ENCODE results near the gene SSNA1.

DNA sequence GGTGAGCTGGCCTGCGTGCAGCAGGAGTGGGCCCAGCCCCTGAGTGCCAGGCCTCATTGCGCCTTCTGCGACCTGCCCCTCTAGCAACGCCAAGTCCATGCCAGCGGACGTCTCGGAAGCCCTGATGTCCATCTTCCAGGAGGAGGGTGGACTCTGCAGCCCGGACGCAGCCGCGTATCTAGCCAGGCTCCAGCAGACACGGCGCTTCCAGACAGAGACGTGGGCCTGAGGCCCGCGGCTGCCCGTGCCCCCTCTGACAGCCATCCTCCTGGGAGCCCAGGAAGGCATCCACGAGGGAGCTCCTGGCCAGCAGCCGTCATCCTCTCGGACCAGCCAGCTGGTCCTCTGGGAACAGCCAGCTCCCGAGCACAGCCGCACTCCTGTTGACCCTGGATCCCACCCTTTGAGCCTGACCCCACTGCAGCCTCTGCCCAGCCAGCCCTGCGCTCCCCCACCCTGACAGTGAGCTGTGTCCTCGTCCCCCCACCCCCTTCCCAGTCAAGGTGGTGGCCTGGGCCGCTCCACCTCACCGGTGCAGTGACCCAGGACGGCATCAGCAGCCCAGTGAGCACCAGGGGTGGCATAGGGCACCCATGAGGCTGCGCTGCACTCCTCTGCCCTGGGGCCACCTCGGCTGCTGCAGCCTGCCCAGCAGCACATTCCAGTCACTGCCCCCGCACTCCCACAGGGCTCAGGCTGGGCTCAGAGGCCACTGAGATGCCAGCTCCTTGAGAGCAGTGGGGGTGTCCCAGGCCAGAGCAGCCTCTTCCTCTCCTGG is 27.9 kb downstream of the SSNA1 start:
- TF ChIP-seq, protein P1, sequence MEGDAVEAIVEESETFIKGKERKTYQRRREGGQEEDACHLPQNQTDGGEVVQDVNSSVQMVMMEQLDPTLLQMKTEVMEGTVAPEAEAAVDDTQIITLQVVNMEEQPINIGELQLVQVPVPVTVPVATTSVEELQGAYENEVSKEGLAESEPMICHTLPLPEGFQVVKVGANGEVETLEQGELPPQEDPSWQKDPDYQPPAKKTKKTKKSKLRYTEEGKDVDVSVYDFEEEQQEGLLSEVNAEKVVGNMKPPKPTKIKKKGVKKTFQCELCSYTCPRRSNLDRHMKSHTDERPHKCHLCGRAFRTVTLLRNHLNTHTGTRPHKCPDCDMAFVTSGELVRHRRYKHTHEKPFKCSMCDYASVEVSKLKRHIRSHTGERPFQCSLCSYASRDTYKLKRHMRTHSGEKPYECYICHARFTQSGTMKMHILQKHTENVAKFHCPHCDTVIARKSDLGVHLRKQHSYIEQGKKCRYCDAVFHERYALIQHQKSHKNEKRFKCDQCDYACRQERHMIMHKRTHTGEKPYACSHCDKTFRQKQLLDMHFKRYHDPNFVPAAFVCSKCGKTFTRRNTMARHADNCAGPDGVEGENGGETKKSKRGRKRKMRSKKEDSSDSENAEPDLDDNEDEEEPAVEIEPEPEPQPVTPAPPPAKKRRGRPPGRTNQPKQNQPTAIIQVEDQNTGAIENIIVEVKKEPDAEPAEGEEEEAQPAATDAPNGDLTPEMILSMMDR (IDR thresholded peaks at IDR 0.05; ENCODE audit: low read depth, low read length): no peak
- no peak for TF ChIP-seq EZH2phosphoT487 (IDR thresholded peaks at IDR 0.05; ENCODE audit: low read depth)
